ENCODE results near the gene FAM181B.

DNA sequence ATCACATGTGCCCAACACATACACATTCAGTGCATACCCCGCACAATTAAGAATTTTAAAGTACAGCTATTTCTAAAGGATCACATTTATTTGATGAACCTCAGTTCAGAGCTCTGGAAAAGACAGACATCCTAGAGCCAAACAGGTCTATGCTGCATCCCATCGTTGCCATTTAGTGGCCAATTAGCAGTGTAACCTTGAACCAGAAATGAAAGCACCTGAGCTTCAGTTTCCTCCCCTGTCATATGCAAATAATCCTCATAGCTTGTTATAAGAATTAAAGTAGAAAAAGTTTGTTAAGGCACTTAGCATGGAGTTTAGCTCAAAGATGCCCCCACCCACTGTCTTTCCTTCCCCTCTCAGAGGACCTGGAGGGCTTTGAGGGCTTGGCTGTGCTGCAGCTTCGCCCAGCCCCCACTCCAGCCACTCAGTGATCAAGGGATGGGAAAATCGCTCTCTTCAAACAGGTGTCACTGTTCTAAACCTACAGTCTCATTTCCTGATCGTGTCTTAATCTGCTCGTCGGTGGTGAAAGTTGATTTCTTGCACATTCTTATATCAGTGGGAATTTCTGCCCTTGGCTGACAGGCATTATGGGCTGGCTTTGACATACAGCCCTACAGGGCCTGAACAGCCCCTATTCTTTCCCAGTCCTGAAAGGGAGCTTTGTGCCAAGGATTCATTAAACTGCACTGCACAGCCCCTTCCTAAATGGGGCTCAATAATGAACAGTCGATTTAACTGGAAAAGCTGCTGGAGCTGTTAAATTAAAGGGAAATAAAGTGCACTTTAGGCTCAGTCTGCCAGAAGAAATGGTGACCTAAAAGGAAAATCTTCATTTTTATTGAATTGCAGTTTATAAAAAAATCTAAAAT is 23.3 kb upstream of the FAM181B start:
- TF ChIP-seq, protein P1, sequence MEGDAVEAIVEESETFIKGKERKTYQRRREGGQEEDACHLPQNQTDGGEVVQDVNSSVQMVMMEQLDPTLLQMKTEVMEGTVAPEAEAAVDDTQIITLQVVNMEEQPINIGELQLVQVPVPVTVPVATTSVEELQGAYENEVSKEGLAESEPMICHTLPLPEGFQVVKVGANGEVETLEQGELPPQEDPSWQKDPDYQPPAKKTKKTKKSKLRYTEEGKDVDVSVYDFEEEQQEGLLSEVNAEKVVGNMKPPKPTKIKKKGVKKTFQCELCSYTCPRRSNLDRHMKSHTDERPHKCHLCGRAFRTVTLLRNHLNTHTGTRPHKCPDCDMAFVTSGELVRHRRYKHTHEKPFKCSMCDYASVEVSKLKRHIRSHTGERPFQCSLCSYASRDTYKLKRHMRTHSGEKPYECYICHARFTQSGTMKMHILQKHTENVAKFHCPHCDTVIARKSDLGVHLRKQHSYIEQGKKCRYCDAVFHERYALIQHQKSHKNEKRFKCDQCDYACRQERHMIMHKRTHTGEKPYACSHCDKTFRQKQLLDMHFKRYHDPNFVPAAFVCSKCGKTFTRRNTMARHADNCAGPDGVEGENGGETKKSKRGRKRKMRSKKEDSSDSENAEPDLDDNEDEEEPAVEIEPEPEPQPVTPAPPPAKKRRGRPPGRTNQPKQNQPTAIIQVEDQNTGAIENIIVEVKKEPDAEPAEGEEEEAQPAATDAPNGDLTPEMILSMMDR (IDR thresholded peaks at IDR 0.05), result no peak
- no peak for TF ChIP-seq ZFX (IDR thresholded peaks at IDR 0.05; ENCODE audit: borderline replicate concordance)
